Panc1 (cell line): ENCODE measurements around the gene PGRMC2.

Experiments
- POLR2AphosphoS5 ChIP-seq: IDR thresholded peaks from 2 replicates; pipeline ENCODE4 v1.6.1; 2012; ENCODE audit warnings: mild to moderate bottlenecking, low read depth, low read length, moderate library complexity
- REST ChIP-seq, 2 experiments: IDR thresholded peaks; 2 replicates each; pipeline ENCODE4 v1.6.1; 2011 to 2012; ENCODE audit warnings: low read depth in 2 of 2, control low read depth in 1 of 2, low read length in 1 of 2, mild to moderate bottlenecking in 1 of 2, moderate library complexity in 1 of 2; ENCODE audit not compliant: insufficient read depth in 1 of 2
- SIN3A ChIP-seq: IDR thresholded peaks from 2 replicates; pipeline ENCODE4 v1.6.1; 2012; ENCODE audit warnings: low read depth, mild to moderate bottlenecking, low read length, moderate library complexity, borderline replicate concordance; ENCODE audit not compliant: insufficient read depth
- TF ChIP-seq, protein P1 (sequence below): fragments of 450-650 bp; IDR thresholded peaks from 2 replicates; pipeline ENCODE4 v1.5.1; 2017; ENCODE audit warnings: mild to moderate bottlenecking

- no peak for TF ChIP-seq SIN3A
- TF ChIP-seq, protein P1, sequence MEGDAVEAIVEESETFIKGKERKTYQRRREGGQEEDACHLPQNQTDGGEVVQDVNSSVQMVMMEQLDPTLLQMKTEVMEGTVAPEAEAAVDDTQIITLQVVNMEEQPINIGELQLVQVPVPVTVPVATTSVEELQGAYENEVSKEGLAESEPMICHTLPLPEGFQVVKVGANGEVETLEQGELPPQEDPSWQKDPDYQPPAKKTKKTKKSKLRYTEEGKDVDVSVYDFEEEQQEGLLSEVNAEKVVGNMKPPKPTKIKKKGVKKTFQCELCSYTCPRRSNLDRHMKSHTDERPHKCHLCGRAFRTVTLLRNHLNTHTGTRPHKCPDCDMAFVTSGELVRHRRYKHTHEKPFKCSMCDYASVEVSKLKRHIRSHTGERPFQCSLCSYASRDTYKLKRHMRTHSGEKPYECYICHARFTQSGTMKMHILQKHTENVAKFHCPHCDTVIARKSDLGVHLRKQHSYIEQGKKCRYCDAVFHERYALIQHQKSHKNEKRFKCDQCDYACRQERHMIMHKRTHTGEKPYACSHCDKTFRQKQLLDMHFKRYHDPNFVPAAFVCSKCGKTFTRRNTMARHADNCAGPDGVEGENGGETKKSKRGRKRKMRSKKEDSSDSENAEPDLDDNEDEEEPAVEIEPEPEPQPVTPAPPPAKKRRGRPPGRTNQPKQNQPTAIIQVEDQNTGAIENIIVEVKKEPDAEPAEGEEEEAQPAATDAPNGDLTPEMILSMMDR, result no peak
- TF ChIP-seq POLR2AphosphoS5, result no peak
- TF ChIP-seq REST (IDR thresholded peaks at IDR 0.05; ENCODE audit: insufficient read depth in 1 of 2, low read depth in 2 of 2, low read length in 1 of 2), result no peak
Observed at GRCh38 chr4:128255906-128256305, 31.7 kb downstream of the PGRMC2 start.
